HG03135 (cell line): ENCODE results near the gene ERMN.
A peak's percentile ranks its signal among the peaks of the same experiment; 100 is the strongest.
"Not testable (repeated sequence)": the region's sequence is repeated elsewhere in the genome, so short reads cannot be mapped to it uniquely, and the experiment has no call there.

ENCODE experiments used
- ATAC-seq: cut with Tn5 transposase; IDR thresholded peaks from one replicate; pipeline ENCODE4 v1.9.1; 2021; ENCODE audit warnings: mild to moderate bottlenecking, moderate library complexity; ENCODE audit not compliant: unreplicated experiment

ERMN gene, protein sequence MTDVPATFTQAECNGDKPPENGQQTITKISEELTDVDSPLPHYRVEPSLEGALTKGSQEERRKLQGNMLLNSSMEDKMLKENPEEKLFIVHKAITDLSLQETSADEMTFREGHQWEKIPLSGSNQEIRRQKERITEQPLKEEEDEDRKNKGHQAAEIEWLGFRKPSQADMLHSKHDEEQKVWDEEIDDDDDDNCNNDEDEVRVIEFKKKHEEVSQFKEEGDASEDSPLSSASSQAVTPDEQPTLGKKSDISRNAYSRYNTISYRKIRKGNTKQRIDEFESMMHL

DNA sequence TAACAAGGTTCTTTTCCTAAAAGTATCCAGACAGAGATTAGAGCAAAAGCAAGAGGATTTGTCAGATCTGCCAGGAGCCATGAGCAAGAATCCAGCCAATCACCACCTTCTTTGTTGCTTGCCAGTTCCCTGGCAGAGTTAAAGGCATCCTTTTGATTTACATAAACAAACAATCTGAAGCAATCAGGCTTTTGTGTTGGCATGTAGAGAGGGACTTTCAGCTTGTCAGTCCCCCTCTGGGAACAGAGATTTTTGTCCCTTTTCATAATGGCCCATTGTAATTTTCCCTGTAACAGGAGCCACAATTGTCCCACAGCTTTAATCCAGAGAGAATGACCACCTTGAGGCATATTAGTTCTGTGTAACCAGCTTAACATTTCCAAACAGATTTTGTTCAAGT lies at the start of gene ERMN:
Gene ERMN, minus strand, starts transcription at position 39 of the 400 bp plus-strand sequence. CDS start 182 bp downstream, outside the sequence.
- no peak for ATAC-seq

DNA sequence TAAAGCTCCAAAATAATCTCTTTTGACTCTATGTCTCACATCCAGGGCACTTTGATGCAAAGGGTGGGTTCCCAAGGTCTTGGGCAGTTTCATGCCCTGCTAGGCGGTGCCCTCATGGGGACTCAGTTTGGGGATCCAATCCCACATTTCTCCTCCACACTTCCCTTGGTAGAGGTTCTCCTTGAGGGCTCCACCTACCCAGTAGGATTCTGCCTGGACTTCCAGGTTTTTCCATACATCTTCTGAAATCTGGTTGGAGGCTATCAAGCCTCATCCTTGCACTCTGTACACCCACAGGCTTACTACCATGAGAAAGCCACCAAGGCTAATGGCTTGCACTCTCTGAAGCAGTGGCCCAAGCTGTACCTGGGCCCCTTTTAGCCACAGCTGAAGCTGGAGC lies 49.8 kb upstream of the ERMN start:
- no peak for ATAC-seq

DNA sequence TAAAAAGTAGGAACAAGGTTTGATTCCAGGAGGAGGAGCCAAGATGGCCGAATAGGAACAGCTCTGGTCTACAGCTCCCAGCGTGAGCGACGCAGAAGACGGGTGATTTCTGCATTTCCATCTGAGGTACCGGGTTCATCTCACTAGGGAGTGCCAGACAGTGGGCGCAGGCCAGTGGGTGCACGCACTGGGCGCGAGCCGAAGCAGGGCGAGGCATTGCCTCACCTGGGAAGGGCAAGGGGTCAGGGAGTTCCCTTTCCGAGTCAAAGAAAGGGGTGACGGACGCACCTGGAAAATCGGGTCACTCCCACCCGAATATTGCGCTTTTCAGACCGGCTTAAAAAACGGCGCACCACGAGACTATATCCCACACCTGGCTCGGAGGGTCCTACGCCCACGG lies 42.9 kb upstream of the ERMN start:
- ATAC-seq, result not testable (repeated sequence)

DNA sequence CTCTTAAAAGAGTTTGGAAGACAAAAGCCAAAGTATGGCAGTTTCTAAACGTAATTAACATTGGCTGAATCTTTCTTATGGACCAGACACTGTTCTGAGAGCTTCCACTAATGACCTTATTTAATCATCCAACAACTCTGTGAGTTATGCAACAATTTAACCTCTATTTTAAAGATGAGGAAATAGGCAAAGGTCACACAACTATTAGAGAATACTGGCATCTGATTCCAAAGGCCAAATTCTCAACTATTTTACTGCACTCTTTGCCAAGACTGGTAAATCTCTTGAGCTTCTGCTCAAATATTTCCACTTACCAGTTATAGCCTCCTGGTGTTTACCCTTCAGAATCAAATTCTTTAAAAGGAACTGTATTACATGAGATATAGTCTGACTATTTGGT lies 42.1 kb upstream of the ERMN start:
- no peak for ATAC-seq

DNA sequence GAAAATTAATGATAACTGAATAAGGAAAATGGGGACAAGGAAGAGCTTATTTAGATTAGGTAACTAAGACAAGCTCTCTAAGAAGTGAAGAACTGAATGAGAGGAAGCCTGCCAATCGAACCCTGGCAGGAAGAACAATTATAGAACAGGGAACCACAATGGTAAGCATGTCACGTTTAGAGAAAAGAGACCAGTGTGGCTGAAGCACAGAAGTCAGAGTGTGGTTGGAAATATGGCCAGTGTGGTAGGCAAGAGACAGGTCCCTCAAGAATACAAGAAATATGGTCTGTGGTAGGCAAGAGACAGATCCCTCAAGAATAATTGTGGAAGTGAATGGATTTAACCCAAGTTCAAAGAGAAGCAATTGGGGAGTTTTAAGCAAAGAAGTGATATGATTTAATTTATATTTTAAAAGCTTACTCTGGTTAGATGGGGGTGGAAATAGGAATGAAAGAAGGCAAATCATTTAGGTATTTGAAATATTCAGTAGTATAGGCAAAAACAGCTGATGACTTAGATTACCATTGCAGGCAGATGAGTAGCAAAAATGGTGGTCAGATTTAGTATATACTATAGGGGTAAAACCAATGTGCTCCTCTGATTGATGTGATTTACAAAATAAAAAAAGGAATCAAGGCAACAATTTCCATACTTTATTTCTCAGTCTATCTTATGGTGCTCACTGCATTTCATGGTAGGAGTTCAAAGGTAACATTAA lies 38.8 kb upstream of the ERMN start:
- peak; percentile 87 for ATAC-seq

DNA sequence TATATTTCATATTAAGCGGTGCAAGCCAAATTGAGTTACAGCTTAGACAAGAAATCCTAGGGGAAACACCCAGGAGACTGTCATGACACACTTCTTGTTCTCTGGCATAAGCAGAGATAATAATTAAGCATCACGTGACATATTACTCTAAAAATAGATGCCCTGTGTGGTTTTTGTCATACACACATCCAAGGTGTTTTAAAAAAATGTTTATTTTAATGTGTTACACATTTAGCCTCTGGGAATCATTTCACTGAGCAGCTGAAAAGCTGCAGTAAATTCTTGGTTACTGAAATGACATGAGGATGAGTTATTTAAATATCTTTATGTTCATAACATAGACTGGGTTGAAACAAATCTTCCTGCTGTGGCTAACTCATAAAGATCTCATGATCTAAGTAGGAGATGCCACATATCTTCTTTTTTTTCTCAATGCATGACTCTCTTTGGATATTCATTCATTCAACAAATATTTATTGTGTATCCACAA lies 38.0 kb upstream of the ERMN start:
- ATAC-seq, result peak; percentile 45

DNA sequence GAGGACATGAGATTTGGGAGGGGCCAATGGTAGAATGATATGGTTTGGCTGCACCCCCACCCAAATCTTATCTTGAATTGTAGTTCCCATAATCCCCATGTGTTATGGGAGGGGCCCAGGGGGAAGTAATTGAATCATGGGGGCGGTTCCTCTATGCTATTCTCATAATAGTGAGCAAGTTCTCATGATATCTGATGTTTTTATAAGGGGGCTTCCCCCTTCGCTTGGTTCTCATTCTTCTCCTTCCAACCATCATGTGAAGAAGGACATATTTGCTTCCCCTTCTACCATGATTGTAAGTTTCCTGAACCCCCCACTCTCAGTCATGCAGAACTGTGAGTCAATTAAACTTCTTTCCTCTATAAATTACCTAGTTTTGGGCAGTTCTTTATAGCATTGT lies 37.0 kb upstream of the ERMN start:
- no peak for ATAC-seq

DNA sequence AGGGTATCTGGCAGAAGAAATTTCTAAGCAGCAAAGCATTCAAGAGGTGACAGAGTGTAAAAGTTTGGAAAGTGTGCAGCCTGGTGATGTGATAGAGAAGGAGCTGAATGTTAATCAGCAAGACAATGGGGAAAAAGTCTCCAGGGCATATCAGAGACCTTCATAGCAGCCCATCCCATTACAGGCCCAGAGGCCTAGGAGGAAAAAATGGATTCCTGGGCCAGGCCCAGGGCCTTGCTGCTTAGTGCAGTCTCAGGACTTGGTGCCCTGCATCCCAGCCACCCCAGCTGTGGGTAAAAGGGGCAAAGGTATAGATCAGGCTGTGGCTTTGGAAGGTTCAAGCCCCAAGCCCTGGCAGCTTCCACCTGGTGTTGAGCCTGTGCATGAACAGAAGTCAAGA lies 35.9 kb upstream of the ERMN start:
- no peak for ATAC-seq

DNA sequence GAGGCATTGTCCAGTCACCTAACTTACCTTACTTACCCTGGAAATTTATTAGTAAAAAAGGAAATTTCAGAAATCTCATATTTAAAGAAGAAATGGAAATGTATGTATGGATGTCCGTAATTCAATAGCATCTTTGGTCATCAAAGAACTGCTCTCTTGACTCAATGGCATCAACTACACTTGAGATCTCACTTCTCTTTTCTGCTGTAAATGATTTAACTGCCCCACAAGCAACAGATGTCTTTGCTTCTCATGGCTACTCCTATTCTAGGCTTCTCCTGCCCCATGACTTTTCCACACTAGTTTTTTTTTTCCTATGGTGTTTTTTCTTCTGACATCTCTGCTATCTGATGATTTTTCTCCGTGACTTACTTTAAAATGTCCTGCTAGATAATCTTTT lies 34.0 kb upstream of the ERMN start:
- ATAC-seq, result no peak

DNA sequence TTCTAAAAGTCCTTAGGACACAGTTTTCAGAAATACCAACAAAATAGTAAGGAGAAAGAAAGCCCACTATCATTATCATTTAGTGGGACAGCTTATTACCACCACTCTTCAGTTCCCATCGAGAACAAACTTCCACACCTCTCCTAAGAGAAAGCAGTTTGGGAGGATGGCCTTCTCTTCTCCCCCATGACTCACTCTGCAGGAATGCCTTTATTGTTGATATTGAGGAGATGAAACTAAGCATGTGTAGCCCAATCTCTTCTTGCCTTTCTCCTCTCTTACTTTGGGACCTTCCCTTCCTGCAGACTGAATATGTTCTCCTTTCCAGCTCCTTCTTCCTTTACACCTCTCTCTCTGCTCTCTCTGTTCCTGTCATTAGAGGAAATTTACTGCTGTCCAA lies 30.0 kb upstream of the ERMN start:
- no peak for ATAC-seq

DNA sequence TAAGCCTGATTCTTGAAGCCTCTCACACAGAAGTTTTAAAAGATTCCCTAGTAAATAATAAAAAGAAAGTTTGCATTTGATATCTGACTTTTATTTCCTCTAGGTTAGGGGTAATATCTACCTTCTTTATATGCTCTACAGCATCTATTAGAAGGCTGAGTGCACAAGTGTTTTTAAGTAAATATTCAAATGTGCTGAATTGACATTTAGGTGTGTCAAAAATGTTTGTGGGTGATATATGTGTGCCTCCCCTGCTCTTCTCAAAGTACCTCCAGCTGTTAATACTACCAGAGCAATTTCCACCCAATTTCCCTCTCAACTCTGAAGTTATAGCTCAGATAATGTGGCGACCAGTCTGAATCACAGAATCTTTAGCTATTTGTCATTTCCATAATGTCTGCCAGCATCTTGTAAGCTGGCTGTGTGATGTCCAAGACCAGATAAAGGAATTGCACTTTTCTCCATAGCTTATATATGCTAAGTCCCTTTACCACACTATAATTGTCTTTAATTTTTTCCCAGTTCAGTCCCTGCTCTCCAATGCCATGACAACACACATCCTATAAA lies 24.4 kb upstream of the ERMN start:
- ATAC-seq, result no peak

DNA sequence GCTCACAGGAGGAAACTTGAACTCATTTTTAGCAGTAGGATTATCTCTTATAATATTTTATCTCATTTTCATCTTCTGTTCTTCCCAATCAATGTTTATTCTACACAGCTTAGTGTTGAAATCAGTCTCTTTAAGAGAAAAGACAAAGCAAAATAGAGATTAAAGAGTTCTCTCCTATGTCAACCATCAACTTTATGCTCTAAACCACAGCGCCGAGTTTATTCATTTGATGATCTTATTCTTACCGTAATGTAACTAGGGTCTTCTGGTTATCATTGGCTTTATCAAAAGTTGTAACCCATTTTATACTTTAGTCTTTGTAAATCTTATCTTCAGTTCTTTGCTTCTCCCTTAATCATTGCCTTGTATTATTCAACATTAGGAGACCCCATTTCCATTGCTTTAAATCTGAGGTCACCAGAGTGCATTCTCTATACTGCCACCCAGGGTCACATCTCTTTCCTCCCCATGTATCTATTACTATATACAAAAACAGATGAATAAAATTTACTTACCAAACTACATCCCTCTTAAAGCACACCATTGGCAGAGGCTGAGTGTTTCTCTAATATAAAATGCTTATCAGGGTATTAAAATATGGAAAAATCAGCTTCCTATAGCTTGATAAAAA lies 22.8 kb upstream of the ERMN start:
- ATAC-seq, result no peak

DNA sequence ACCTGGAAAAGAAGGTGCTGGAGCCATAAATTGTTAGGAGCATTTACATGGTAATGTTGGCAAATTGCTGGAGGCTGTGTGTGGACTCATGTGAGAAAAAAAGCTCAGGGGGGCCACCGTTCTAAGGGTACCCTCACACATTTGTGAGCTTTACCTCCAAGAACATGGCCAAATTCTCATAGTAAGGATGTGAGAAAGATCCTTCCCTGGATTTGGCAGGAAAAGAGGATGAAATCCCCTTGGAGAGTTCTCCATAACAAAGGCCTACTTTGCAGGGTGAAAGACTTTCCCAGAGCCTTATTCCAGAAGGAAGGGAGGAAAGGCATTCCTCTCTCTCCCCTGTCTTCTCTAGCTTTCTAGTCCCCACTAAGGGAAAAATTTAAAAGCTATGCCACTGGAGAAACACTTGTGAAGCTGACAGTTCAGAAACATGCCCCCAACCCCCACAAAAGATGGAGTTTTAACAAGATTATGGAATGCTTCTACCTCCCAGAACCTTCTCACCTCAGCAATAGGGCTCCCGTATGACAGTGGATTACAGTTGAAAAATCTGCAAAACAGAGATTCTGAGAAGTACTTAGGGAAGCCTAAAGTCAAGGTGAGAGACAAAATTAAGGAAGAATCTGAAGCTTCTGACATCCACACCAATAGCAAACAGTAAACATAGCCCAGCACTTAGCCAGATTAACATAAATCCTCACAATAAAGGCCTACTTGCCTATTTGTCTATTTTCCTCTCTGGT lies 20.2 kb upstream of the ERMN start:
- ATAC-seq, result no peak

DNA sequence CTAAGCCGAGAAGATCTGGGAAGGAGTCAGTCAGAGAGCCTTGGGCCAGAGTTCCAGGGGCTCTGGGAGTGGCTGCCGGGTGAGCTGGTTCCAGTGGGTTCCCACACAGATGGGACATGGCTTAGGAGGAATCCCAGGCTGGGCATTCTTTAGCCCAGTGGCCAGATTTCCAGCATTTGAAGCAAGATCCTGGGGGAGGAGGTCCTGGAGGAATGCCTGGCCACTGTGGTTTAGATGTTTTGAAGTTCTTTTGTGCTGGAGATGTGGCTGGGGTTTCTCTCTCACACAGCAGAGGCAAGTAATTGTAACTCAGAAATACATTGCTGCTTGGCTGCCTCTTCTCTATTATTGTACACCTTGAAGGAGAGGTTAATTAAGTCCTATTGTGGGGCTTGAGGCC lies 15.8 kb upstream of the ERMN start:
- ATAC-seq, result not testable (repeated sequence)

DNA sequence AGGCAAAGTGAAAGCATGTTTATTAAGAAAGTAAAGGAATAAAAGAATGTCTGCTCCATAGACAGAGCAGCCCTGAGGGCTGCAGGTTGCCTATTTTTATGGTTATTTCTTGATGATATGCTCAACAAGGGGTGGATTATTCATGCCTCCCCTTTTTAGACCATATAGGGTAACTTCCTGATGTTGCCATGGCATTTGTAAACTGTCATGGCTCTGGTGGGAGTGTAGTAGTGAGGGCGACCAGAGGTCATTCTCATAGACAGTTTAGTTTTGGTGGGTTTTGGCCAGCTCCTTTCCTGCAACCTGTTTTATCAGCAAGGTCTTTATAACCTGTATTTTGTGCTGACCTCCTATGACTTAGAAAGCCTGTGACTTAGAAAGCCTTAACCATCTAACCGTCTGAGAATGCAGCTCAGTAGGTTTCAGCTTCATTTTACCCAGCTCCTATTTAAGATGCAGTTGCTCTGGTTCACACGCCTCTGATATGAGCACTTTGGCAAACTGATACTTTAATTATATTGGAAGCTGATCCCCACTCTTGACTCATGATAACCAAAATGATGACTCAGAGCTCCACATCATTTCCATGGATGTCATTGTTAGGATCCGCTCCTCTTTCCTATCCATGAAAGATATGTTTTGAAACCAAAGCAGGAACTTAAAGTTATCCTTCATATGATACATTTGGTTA lies 14.5 kb upstream of the ERMN start:
- ATAC-seq, result no peak

DNA sequence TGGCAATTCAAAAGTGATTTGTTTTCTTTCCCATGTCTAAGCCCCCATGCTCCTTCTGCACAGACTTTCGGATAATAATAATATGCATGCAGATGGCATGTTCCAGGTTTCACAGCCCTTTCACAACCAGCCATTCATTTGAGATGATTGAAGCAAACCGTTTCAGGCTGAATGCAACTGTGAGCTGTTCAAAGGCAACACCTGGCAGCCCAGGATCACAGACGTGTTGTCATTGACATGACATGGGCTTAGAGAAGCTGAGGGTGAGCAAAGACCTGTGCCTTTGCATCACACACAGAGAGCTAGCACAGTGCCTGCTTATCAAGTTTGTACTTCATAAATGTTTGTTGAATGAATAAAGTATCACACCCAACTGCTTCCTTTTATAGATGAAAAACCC lies 12.4 kb upstream of the ERMN start:
- ATAC-seq, result no peak

DNA sequence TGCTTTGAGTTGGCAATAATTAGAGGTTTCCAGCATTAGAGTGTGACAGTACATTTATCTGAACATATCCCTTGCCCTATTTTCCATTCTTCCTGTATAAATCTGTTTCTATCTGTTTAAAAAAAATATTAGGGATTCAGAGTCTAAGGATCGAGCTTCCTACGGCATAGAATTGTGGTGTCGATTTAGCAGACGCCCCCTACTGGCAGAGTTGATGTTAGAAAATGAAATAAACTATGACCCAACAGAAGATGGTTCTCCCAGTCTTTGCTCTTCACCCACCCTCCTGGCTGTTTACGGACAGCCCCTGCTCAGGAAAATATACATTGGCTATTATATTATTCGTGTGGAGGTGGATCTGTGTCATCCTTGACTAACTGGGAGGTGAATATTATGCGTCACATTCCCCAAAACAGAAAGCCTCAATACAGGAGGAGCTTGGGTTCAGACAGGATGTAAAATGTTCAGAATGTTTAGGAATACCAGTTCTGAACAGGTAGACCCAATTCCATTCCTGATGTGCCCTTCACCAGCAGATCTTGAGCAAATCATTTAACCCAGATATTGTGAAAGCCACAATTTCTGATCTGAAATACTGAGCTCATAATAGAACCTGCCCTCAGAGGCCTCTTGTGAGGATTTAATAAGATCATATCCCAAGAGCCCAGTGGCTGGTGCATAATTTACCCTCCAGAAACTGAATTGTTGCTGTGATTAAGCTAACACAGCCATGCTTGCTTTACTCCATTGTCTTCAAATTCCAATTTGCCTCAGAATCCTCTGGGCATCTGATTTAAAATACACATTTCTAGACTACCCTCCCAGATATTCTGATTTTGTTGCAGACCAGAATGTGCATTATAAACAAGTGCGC lies 10.8 kb upstream of the ERMN start:
- ATAC-seq, result no peak

DNA sequence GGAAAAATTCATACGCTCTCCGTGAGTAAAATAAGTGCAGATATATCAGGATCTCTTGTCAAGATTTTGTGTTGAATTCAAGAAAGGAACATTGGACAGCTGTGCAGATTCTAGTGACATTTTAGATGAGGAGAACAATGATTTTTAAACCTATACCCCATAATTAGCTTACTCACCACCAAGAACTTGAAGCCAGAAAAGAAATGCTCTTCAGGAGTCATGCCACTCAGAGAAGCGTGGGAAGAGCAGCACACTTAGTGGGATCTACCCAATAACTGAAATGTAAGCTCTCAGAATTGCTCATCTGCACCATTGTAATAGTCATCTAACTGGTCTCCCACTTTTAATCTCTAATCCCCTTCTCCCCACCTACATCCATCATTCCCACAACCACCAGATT lies 9.2 kb upstream of the ERMN start:
- ATAC-seq, result no peak

DNA sequence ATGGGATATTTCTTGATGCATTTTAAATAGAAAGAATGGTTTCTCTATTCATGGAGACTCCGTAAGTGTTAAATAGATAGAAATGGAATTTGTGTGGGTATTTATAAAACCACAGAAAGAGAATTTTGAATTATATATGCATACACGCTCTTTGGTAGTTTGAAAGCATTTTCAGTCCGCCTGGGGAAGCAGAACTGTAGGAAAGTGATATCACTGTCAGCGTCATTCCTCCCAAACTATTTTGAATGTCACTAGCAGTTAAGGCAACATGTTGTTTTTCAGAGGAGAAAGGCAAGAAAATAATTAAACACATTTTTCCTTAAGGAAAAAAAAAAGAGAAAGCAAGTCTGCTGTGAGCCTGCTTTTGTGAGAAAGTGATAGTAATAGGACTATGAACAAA lies 8.7 kb upstream of the ERMN start:
- ATAC-seq, result no peak
